GM18909 (cell line): Measurements from ENCODE around the gene TMEM244.
A peak's percentile ranks its signal among the peaks of the same experiment; 100 is the strongest.
"Not testable (repeated sequence)": the region's sequence is repeated elsewhere in the genome, so short reads cannot be mapped to it uniquely, and the experiment has no call there.

ENCODE experiments used
- ATAC-seq: cut with Tn5 transposase; IDR thresholded peaks from one replicate; pipeline ENCODE4 v1.9.1; 2021; ENCODE audit warnings: mild to moderate bottlenecking; ENCODE audit not compliant: unreplicated experiment, poor library complexity

TMEM244 gene, protein sequence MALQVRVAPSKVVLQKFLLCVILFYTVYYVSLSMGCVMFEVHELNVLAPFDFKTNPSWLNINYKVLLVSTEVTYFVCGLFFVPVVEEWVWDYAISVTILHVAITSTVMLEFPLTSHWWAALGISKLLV

GRCh38 chr6:129860908-129861665 is at the start of gene TMEM244:
Gene TMEM244, minus strand, starts transcription at chr6:129861315. Its CDS starts 127 bp downstream, at chr6:129861188.
- no peak for ATAC-seq

- ATAC-seq: peak; percentile 77
These were observed 47.7 kb upstream of the TMEM244 start for GRCh38 chr6:129908858-129909257.

DNA sequence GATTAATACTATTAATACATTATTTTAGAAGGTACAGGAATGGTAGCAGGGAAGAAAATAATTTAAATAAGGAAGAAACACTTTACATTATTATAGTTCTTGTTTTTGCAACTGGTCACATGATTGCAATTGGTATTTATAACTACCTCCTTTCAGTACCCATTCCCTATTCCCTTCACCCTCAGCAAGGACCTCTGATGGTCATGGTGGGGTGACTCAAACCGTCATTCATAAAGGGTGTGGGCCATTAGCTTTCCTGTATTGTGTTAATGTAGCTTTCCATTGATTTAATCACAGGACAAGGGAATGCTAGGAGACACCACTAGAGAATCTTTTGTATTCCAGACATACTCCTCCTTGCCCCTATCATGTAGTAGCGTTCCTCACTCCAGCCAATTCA is 47.2 kb upstream of the TMEM244 start:
- no peak for ATAC-seq

DNA sequence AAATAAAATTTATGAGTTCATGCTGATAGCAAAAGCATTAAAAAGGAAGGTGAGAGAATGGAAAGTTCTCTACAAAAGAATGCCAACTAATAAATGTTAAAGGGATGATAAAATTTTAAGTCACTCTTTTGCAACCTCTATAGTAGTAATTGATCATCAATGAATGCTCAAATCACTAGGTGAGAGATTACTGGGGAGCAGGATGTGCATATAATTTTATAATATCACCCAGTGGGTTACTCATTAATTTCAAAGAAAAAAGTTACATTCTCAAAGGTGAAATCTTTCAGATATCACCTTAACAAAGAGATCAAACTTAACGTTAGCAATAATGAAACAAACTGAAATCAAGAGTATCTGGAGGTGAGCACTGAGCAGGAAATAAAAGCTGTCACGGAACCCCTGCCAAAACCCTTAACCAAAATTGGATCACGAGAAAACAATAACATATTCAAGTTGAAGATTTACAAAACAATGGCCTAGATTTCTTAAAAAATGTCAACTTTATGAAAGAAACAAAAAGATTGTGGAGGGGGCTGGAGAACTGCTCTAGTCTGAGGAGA is 45.5 kb upstream of the TMEM244 start:
- no peak for ATAC-seq

DNA sequence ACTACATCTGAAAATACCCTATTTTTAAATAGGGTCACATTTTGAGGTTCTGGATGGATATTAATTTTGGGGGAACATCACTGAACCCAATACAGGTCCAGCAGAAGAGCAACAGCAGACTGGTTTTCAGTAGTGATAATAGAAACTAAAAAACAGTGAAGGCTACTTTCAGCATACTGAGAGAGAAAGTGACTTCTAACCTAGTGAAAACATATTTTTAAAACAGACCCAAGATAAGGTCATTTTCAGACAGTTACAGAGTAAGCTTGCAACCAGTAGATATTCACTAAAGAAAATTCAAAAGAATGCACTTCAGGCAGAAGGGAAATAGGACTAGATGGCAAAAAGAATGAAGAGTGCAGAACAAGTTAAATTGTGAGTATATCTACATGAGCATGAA is 42.0 kb upstream of the TMEM244 start:
- peak; percentile 44 for ATAC-seq

DNA sequence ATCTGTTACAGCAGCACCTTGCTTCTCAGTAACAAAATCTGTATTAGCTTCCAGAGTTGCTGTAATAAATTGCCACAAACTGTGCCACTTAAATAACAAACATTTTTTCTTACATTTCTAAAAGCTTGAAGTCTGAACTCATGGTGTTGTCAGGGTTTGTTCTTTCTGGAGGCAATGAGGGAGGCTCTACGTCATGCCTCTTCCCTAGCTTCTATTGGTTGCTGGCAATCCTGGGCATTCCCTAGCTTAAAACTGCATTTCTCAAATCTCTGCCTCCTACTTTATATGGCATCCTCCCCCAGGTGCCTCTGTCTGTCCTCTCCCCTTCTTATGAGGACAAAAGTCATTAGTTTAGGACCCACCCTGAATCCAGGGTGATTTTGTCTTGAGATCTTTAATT is 41.6 kb upstream of the TMEM244 start:
- ATAC-seq: peak; percentile 3

DNA sequence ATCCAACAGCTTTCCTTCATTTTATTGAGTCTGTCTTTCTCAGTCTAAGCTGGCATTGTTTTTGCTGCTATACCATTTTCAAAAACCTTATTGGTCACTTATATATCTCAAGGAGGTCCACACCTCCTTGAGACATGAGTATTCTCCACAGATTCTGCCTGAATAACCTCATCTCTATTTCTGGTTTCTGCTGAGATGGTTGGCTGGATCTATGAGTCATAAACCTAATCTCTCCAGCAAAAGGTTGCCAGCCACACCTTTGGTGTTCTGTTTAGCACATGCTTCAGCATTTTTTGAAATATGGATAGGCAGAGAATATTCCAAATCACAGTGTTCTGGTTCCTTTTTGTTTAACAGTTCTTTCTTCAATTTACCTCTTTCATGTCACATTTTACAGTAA is 40.8 kb upstream of the TMEM244 start:
- peak; percentile 54 for ATAC-seq

- ATAC-seq: no peak
These were observed 34.6 kb upstream of the TMEM244 start for GRCh38 chr6:129895692-129896091.

- no peak for ATAC-seq
These were observed 33.8 kb upstream of the TMEM244 start for GRCh38 chr6:129894921-129895320.

DNA sequence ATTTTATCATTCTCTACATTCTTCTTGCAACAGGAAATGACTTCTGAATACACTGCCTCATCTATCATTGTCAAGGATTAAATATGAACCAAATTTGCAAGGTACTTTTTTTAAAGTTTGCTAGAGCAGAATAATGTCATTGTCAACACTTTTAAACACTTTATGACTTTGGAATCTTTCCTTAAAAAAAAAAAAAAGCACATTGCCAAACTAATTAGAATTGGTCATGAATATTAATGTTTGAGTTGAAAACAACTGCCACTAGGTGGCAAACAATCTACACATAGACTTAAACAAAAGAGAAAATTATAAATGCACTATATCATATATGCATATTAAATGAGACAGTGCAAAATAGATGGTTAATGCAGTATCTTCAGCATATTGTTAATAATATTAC is 32.5 kb upstream of the TMEM244 start:
- ATAC-seq: peak; percentile 38

GRCh38 chr6:129890701-129891100 is 29.6 kb upstream of the TMEM244 start:
- no peak for ATAC-seq

DNA sequence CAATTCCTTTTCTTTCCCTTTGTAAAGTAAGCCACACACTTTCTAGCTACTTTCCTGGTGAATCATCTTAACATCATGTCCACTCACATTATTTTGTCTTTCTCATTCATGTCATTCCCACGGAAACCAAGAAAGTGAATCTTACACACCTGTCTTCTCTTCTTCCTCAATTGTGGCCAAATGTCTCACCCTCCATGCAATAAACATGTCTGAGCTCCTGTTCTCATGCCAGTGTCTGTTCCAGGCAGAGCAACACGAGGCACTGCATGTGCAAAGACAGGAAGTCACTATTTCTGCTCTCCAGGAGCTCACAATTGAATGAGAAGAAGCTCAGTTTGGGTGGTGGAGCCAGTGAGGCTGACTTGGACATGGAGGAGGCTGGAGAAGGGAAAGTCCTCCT is 29.0 kb upstream of the TMEM244 start:
- no peak for ATAC-seq

DNA sequence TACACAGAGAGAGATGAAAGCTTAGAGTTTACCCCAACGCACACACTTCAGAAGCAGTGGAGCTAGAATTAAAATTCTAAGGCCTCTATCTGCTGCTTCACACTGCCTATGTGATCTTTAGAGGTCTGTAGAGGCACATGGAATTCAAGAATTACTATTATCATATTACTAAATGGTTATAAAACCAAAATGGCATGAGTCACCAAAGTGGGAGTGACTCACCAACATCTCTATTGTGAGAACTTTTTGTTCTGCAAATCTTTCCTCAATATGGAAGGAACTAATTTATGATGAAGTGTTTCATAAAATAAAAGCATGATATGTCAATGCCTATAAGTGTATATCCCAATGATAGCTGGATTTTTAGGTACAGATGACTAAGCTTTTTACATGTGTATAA is 28.5 kb upstream of the TMEM244 start:
- ATAC-seq: no peak

DNA sequence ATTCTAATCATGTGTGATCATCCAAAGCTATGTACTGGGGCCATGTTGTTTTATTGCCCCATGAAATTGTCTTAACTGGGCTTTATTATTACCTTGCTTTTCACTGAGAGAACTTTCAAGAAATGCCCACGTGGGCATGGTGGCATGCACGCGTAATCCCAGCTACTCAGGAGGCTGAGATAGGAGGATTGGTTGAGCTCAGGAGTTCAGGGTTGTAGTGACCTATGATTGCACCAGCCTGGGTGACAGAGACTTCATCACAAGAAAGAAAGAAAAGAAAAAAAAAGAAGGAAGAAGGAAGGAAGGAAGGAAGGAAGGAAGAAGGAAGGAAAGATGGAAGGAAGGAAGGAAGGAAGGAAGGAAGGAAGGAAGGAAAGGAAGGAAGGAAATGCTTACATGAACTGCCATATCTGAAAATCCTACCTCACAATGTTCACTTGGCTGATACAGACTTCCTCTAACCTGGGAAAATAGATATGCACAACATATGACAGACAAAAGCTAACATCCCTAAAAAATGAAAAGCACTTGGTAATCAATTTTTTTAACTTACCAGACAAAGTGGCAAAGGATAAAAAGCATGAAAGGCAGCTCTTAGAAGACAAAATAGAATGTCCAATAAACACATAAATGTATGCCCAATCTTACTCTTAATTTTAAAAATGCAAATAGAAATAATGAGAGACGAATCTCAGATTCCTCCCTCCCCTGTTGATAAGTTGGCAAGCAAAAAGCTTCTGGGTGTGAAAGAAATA is 25.5 kb upstream of the TMEM244 start:
- no peak for ATAC-seq

DNA sequence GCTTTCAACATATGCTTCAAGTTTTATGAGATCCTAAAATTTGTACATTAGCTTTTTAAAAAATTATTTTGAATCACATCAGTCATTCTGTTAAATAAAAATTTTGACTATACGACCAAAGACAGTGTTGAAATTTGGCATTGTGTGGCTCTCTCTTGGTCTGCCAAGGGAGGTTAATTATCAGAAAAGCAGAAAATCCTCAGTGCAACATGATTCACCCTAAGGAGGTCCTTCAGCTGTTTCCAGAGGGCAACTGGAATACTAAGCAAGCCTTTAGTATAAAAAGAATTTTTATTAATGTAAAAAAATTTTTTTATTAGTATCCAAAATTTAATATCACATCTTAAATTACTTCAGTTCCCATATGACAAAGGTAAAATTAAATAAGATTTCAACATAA is 23.1 kb upstream of the TMEM244 start:
- no peak for ATAC-seq

- peak; percentile 95 for ATAC-seq
These were observed 21.5 kb upstream of the TMEM244 start for GRCh38 chr6:129882510-129883023.

DNA sequence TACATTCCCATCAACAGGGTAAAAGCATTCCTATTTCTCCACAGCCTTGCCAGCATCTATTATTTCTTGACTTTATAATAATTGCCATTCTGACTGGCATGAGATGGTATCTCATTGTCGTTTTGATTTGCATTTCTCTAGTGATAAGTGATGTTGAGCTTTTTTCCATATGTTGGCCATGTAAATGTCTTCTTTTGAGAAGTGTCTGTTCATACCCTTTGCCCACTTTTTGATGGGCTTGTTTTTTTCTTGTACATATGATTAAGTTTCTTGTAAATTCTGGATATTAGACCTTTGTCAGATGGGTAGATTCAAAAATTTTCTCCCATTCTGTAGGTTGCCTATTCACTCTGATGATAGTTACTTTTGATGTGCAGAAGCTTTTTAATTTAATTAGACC is 16.8 kb upstream of the TMEM244 start:
- ATAC-seq: not testable (repeated sequence)

DNA sequence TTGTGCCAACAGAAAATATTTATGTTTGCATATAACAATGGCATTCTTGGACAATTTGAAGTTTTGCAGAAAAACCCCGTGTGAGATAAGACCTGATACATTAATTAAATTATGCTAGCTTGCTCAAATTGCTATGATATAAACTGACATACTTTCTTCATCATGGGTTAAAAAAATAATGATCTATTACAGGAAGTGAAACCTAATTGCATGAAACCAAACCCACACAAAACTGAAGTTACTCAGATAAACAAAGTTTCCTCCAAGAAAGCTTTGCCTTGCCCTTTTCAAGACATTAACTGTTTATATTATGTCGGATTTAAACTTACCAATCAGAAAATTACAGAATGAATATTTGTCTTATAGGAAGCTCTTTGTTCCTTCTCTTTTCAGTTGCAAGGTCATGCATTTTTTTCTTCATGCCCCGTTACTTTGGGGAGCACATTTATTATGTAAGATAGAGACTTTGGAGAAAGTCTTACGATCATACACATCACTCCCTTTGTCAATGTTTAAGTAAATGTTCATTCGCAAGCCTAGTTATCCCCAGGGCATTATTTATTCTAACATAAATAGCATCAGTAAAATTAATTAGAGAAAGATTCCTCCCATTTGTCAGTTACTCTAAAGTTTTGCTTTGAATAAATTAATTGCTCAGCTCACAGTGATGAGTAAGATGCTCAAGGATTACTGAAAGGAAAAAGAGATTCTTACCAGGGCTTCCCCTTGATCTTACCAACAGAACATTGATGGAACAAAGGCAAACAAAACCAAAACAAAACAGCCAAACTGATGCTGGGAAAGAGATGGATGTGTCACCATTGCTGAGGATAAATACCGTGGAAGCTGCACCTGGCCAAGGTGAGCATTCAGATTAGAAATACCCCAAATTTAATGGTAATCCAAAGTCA is 14.8 kb upstream of the TMEM244 start:
- peak; percentile 89 for ATAC-seq

DNA sequence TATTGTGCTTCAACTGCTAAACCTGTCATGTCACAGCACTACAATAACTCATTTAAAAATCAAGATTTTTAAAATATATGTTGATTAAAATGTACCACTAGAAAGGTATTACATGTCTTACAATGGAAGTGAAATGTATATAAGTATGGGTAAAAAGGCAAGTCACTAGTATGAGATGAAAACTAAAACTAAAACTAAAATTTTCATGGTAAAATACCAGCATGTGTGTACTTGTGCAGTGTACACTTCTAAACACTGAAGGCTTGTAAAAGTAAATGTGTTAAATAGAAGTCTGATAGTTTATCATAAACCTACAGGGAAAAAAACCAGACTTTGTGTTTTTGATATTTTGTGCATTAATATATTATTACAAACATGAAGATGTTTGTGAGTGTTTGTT is 13.7 kb upstream of the TMEM244 start:
- ATAC-seq: no peak

DNA sequence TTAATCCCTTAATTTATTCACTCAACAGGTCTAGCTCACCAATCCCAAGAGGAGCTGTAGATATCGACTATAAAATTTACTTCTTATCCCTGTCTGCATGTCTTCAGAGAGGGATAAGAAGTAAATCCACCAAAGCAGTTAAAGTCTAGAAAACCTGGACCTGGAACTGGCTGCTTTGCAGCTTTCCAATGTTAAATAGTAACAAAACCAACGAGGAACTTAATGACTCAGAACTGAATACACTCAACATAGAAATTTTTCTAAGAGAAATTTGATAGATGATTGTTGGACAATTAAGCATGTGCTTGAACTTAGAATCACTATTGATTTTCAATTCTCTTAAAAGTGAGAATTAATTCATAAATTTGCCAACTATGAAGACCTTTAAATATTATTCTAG is 11.5 kb upstream of the TMEM244 start:
- no peak for ATAC-seq
